ENCODE measurements around the gene ST6GALNAC6.
"Not testable (repeated sequence)": the region's sequence is repeated elsewhere in the genome, so short reads cannot be mapped to it uniquely, and the experiment has no call there.

Gene ST6GALNAC6

DNA sequence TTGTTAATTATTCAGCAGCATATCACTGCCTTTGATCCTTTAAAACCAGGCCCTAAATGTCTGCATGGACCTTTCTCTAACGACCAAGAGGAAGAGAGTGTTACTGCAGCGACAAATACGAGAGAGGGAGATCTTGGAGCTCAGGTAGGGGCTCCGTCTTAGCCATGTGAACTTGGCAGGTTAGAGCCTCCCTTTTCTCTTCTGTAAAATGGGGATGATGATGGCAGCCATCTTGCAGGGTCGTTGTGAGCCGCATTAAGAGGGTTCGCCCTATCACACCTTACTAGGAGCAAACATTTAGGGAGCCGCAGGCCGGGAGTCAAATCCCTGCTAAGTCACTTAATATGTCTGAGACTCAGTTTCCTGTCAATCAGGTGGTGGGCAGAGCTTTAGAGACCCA, 46.6 kb downstream of the ST6GALNAC6 start:
- DNase-seq: no peak

DNA sequence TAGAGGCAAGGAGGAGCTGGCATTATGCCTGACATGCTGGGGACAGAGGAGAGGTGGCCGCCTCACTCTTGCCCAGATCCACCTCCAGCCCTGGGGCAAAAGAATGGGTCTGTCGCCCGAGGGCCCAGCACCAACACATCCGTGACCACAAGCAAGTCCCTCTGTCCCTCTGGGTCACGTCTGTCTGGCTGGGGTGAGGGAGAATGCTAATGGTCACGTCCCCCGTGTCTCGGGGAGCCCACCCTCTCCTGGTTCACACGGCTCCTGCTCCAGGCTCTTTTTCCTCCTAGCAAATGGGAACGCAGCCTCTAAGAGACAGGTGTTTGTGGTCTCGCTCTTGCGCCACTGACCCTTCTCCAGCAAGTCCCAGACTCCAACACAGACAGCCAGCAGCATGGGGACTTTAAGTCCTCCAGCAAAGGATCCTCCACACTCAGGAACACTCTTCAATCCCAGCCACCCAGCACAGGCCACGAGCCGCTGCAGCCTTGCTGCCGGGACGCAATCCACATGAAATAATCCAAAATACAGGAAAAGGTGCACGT, 49.0 kb downstream of the ST6GALNAC6 start:
- no peak for DNase-seq

DNA sequence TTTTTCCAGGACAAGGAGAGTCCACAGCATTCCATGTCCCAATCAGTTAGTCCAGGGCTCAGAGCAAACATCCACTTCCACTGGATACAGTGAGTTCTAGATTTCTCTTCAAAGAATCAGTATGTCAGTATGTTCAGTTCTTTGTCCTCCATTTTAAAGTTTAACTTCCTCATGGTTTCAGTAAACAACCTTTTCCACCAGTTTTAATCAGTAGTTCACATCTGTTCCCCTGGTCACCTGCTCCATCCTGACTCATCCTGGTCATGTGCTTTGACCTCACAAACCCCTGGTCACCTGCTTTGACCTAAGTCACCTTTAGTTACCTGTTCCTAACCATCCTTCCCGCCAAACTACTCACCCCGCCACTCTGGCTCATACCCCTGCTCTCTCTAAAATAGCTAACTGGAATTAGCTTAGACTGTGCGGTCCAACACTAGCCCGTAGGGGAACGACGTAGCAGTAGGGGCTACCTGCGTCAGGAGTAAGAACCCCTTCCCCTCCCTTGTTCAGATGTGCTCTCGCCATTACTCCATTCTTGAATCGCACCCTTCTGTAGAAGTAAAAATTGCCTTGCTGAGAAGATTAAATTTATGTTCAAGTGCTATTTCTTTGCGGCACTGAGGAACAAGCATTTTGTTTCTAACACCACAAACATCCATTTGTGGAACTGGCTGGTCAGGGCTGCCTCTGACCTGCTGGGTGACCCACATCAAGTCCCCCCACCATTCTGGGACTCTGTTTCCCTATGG, 50.5 kb downstream of the ST6GALNAC6 start:
- DNase-seq: no peak

DNA sequence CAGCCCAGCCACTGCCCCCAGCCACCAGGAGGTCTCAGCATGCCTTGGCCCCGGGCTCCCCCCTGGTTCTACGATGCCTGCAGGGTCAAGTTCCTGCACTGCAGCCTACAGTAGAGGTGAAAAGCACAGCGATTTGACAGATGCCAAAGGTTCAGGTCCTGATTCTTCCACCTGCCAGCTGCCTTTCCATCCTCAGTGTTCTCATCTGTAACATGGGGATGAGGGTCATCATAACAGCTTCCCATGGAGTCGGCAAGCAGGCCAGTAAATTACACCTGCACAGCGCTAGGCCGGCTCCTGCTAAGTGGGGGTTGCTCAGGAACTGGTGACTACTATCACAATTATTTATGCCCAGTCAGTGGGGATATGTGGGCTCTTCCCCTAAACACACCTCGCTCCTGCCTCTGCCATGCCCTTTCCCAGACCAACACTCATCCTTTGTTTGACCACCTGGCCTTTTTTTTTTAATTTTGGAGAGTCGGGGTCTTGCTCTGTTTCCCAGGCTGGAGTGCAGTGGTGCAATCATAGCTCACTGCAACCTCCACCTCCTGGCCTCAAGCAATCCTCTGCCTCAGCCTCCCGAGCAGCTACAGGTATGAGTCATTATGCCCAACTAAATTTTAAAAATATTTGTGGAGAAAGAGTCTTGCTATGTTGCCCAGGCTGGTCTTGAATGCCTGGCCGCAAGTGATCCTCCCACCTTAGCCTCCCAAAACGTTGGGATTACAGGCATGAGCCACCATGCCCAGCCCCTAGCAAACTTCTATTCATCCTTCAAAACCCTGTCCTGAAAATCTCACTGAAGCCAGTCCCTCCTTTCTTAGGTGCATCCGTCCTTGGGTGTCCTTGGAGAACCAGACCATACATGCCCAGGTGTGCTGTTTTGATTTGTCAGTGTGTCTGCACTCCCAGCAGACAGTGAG, 51.3 kb downstream of the ST6GALNAC6 start:
- DNase-seq: no peak

DNA sequence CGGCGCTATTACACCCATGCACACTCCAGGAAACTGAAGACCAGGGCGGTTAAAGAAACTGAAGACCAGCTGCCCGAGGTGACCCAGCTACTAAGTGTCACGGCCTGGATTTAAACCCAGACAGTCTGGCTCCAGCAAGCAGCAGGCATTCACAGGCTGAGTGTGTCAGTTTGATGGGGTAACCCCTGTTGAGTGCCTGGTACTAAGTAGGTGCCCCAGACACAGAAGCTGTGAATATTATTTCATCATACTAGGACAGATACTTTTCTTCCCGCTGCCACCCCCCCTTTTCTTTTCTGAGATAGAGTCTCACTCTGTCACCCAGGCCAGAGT, 52.3 kb downstream of the ST6GALNAC6 start:
- DNase-seq: peak; percentile 74

DNA sequence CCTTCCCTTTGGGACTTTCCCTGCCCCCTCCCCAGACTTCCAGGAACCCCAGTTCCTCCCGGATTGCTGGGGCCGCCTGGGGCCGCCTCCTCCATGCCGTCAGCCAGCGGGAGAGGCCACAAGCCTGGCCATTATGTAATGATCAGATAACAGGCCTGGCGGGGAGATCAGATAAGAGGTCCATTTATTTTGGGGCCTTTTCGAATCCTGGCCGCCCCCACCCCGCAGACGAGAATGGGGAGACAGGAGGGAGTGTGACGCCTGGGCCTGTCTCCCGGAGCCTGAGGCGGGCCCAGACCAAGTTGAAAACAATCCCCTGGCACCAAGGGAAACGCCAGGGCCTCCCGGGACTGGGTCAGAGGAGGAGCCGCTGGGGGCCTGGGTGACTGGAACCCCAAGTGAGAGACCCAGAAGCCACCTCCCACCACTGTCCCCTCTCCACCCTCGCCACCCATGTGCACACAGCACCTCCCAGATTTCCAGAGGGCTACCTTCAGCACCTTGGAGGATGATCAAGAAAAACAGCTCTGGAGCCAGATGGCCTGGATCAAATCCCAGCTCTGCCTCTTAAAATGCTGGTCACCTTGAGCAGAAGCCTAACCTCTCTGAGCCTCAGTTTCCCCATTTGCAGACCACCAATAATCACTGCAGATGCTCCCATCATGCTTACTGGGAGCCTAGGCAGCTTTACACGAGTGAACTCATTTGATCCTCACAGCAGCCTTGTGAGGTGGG, 52.8 kb downstream of the ST6GALNAC6 start:
- DNase-seq: peak; percentile 32

DNA sequence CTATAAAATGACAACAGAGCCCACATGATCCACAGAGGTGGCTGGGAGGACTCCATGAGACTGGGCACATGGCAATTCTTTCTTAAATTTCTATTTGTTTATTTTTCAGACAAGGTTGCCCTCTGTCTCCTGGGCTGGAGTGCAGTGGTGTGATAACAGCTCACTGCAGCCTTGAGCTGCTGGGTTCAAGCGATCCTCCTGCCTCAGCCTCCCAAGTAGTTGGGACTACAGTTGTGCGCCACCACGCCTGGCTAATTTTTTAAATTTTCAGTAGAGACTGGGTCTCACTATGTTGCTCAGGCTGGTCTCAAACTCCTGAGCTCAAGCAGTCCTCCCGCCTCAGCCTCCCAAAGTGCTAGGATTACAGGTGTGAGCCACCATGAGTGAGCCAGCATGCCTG, 53.8 kb downstream of the ST6GALNAC6 start:
- not testable (repeated sequence) for DNase-seq

DNA sequence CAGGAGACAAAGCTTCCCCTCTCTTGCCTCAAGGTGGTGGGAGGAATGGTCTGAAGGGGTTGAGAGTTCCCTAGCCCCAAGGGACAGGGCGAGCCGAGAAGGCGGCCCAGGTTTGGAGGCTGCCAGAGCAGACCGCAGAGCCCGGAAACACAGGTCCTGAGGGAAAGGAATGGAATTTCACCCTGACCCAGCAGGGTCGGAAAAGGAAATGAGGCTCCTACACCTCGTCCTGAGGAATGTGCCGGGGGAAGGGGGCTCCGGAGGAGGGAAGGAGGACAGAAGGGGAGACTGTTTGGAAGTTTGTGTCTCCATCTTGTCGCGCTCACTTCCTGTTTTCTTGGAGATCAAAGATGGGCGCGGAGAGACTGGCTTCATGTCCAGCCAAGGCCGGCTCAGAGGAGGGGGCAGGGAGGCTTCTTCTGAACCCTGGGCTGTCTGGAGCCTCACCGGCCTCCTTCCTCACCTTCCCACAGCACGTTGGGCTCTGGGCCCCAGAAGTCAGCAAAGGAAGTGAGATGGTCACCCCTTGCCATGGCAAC, 54.5 kb downstream of the ST6GALNAC6 start:
- no peak for DNase-seq

DNA sequence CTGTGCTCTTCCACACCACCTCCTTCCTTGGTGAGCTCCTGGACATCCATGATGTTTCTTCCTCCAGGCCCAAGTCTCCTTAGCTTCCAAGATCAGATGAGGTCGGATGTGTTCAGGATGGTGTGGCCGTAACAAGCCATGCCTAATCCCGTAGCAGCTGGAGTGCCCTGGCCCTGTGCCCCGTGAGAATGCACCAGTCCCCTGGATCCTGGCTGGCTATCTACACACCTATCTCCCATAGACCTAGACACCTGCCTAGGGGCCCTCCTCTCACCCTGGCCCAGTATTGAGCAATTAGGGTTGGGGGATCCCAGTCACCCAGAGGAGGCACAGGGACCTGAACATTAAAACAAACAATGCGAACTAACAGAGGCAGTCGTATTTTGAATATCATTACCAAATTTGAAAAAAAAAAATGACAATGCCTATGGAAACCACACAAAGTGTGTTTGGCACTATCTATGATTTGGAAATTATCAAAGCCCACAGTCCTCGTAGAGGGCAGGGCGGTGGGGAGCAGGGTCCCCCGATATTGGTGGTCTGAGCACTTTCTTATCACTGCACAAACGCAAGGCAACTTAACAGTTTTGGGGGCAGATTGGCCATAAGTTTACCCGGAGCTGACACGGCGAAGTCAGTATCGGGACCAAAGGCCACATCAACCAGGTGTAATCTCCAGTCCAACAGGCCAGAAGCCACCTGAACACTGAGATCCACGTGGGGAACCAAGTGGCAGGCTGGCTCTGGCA, 58.1 kb downstream of the ST6GALNAC6 start:
- no peak for DNase-seq

DNA sequence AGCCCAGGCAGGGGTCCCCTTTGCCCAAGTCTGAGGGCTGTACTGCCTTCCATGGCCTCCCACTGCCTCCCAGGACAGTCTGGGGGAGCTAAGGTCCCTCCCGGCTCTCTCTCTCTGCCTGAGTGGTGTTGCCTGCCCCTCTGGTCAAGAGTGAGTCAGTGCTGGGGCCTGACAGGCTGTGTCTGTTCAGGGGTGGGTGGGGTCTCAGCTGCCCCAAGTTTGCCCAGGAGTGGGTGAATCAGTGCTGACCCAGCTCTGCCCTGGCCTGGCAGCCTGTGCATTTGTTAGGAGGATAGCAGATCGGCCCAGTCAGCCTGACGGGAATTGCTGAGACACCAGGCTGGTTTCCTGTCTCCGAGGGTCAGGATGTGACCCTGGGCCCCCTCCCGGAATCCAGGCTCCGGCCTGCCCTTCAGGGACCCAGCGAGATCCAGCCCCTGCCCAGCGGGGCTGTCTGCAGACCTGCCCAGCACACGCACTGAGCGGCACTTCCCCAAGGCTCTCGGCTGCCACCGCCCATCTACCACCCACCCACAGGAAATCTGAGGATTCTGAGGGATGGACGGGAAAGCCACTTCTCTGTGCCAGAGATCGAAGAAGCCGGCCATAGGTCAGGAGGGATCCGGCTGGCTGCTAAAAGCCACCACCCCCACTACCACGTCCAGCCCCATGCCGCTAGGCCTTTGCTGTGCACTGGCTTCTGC, 60.9 kb downstream of the ST6GALNAC6 start:
- DNase-seq: no peak

DNA sequence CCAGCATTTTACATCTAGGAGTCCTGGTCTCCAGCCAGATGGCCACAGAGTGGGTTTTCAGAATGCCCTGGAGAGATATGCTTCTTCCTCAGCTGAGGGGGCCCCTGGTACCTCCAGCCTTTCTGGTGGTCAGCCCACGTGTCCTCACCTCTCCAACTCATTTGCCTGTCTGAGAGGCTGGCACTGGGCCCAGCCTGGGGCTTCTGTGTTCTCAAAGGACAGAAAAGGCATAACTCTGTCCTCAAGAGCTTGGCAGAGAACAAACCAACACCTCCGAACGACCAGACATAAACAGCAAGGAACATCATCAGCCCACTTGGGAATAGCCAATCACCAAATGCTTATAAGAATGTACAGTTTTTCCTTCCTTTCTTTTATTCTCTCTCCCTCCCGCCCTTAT, 62.1 kb downstream of the ST6GALNAC6 start:
- no peak for DNase-seq

DNA sequence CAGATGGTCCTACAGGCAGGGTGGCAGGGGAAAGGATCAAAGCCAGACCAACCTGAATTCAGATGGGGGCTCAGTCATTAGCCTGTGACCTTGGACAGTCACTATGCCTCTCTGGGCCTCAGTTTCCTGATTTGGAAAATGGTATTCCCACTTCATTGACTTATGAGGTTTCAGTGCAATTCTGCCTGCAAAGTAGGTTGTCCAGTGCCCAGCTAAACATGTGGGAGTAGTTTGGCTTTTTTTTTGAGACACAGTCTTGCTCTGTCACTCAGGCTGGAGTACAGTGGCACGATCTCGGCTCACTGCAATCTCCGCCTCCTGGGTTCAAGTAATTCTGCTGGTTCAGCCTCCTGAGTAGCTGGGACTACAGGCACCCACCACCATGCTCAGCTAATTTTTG, 62.8 kb downstream of the ST6GALNAC6 start:
- not testable (repeated sequence) for DNase-seq

DNA sequence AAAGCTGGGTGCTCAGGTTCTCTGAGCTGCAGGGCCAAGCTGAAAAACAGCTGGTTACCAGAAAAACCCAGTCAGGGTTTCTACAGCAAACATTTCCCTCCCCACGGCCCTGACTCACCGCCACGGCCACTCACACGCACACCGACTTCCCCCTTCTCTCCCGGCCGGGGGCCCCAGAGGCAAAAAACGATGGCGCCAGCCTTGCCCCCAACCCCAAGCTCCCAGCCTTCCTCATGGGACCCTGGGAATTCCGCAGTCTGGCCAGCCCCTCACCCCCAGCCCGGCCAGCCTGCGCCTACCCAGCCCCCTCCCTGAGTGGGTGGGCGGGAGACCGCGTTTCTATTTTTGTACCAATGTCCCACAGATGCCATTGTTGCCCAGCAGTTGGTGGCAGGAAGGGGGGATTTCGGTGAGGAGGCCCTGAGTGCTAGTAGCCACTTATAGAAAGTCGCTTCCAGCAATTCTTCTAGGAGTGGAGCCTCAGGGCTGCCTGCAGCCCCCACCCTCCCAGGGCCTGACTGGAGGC, 63.3 kb downstream of the ST6GALNAC6 start:
- peak; percentile 47 for DNase-seq

Measured in GF-D8 (cell line).